ENCODE measurements around the gene FOXE1. TPM values are rescaled to one million over a fixed set of nuclear protein-coding genes. Genes with fewer than 3 reads are reported as not detected.
A peak's percentile ranks its signal among the peaks of the same experiment; 100 is the strongest.

FOXE1 gene
- total RNA-seq, 6 experiments from 2014 or later, result not detected

- Histone ChIP-seq H3K27me3 (no peaks in the 10 kb centered on the region), H3K9me3 (no peaks in the 10 kb centered on the region), H3K27ac (no peak overlapping the region), H3K36me3 (no peaks in the 10 kb centered on the region), H3K4me1 (peaks cover 0 to 6% (median 0%) of the 10 kb centered on the region in 4 donors), H3K4me3 (no peak overlapping the region)
- TF ChIP-seq POLR2A (IDR thresholded peaks at IDR 0.05), result no peak
- TF ChIP-seq, protein P1, sequence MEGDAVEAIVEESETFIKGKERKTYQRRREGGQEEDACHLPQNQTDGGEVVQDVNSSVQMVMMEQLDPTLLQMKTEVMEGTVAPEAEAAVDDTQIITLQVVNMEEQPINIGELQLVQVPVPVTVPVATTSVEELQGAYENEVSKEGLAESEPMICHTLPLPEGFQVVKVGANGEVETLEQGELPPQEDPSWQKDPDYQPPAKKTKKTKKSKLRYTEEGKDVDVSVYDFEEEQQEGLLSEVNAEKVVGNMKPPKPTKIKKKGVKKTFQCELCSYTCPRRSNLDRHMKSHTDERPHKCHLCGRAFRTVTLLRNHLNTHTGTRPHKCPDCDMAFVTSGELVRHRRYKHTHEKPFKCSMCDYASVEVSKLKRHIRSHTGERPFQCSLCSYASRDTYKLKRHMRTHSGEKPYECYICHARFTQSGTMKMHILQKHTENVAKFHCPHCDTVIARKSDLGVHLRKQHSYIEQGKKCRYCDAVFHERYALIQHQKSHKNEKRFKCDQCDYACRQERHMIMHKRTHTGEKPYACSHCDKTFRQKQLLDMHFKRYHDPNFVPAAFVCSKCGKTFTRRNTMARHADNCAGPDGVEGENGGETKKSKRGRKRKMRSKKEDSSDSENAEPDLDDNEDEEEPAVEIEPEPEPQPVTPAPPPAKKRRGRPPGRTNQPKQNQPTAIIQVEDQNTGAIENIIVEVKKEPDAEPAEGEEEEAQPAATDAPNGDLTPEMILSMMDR (IDR thresholded peaks at IDR 0.05), result no peak
- intact Hi-C loops (cut with DNase I), result loop anchor here in 1 of 2 donors (10.0 kb wide), 1 partner anchor 181 kb away; no protein-coding TSS in a partner anchor
- WGBS (ENCODE audit: insufficient coverage, low coverage, low lambda C conversion rate, missing lambda C conversion rate), result 82% methylated on average over 4 of the region's 6 CpGs
- no peak for DNase-seq
- ATAC-seq, result peak in 2 of 4 donors; percentile 33 to 40
Measured at GRCh38 chr9:97895695-97896332, 42.8 kb downstream of the FOXE1 start.

- Histone ChIP-seq H3K4me1 (peaks cover 0 to 8% (median 0%) of the 10 kb centered on the region in 4 donors), H3K9me3 (no peaks in the 10 kb centered on the region), H3K27ac (no peak overlapping the region), H3K27me3 (no peaks in the 10 kb centered on the region), H3K36me3 (peaks cover 0 to 12% (median 10%) of the 10 kb centered on the region in 4 donors), H3K4me3 (no peak overlapping the region)
- intact Hi-C loops (cut with DNase I), result loop anchor here in 1 of 2 donors (5.0 kb wide), 1 partner anchor 193 kb away; no protein-coding TSS in a partner anchor
- DNase-seq (peak in 1 of 3 donors; percentile 43), ATAC-seq (peak in 3 of 4 donors; percentile 41 to 60 (median 59))
- 56% methylated on average over 4 of the region's 9 CpGs for WGBS (ENCODE audit: insufficient coverage, low coverage, low lambda C conversion rate, missing lambda C conversion rate)
- TF ChIP-seq, protein P1 (IDR thresholded peaks at IDR 0.05), result no peak
- TF ChIP-seq POLR2A (IDR thresholded peaks at IDR 0.05), result no peak
Measured at GRCh38 chr9:97900103-97900737, 47.2 kb downstream of the FOXE1 start.

- Histone ChIP-seq H3K4me3 (no peak overlapping the region), H3K36me3 (peaks cover 0 to 12% (median 10%) of the 10 kb centered on the region in 4 donors), H3K4me1 (peaks cover 0 to 12% (median 0%) of the 10 kb centered on the region in 4 donors), H3K27me3 (no peaks in the 10 kb centered on the region), H3K9me3 (no peaks in the 10 kb centered on the region), H3K27ac (no peak overlapping the region)
- WGBS (ENCODE audit: insufficient coverage, low coverage, low lambda C conversion rate, missing lambda C conversion rate), result 24% methylated on average over 5 of the region's 5 CpGs
- DNase-seq, result peak in 1 of 3 donors; percentile 57
- intact Hi-C loops (cut with DNase I), result loop anchor here in 1 of 2 donors (5.0 kb wide), 1 partner anchor 194 kb away; no protein-coding TSS in a partner anchor
- TF ChIP-seq POLR2A (IDR thresholded peaks at IDR 0.05), result no peak
- TF ChIP-seq, protein P1 (IDR thresholded peaks at IDR 0.05), result peak; percentile 65 to 79 (median 71)
- ATAC-seq, result peak; percentile 74 to 88 (median 86)
Measured at GRCh38 chr9:97900738-97901565, 47.9 kb downstream of the FOXE1 start.

DNA sequence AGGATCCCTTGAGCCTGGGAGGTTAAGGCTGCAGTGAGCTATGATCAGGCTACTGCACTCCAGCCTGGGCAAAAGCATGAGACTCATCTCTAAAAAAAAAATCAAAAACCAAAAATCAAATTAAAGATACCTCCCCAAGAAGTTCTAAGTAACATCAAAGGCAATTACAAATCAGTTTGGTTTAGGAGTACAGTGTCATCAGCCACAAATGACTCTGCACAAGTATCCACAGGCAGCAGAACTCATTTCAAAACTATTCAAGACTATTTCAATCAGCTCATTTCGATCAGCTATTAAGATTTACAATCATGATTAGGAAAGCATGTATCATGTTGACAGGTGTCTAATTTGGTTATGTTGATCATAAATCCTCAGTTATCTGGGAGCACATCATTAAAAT, 50.2 kb downstream of the FOXE1 start:
- no peak for ATAC-seq

More for the DNA sequence above, 50.2 kb downstream of the FOXE1 start:
- intact Hi-C loops (cut with DNase I), result loop anchor here in 1 of 2 donors (5.0 kb wide), 1 partner anchor 196 kb away; no protein-coding TSS in a partner anchor
- DNase-seq, result no peak
- Histone ChIP-seq H3K9me3 (no peaks in the 10 kb centered on the region), H3K4me3 (no peak overlapping the region), H3K27ac (no peak overlapping the region), H3K4me1 (peaks cover 0 to 17% (median 0%) of the 10 kb centered on the region in 4 donors), H3K36me3 (peaks cover 0 to 12% (median 10%) of the 10 kb centered on the region in 4 donors), H3K27me3 (no peaks in the 10 kb centered on the region)
- WGBS (ENCODE audit: insufficient coverage, low coverage, low lambda C conversion rate, missing lambda C conversion rate), result 90% methylated on average over 1 of the region's 1 CpG
- TF ChIP-seq, protein P1 (IDR thresholded peaks at IDR 0.05), result no peak

All from right lobe of liver (tissue), 6 donors.